Pancreas (tissue), 10 donors: ENCODE results near the gene AKAP6. TPM values are rescaled to one million over a fixed set of nuclear protein-coding genes. Genes with fewer than 3 reads are reported as not detected.
A peak's percentile ranks its signal among the peaks of the same experiment; 100 is the strongest.

Experiments
- ATAC-seq, 4 donors: fragments of 200-7000 bp; cut with Tn5 transposase; one replicate each; pipeline versions ENCODE4 v1.8.0 to v1.9.1; 2020; ENCODE audit warnings: mild to moderate bottlenecking in 4 of 4, moderate library complexity in 4 of 4
- DNase-seq, 6 donors: peaks; one replicate each; pipeline ENCODE4 v3.0.0-alpha.2; 2020
- FAIRE-seq: peaks from 2 replicates; lab custom pipeline; 2012; peaks lifted over from hg19 to GRCh38; lab: Jason Lieb, UNC
- H3K27ac ChIP-seq, 4 donors: fragments of 200-600 bp; sonication (generic); 1 replicate in 3 of 4; 2 replicates in 1 of 4; pipeline versions ENCODE4 v1.5.0 to v1.8.0; 2020
- H3K27me3 ChIP-seq, 4 donors: fragments of 200-600 bp; one replicate each; pipeline ENCODE4 v1.8.0; 2021
- H3K36me3 ChIP-seq, 3 donors: fragments of 200-600 bp; sonication (generic) in 1 of 3; one replicate each; pipeline versions ENCODE4 v1.5.0 to v1.8.0; 2020 to 2021
- H3K4me1 ChIP-seq, 3 donors: fragments of 200-600 bp; one replicate each; pipeline ENCODE4 v1.8.0; 2021
- H3K4me3 ChIP-seq, 4 donors: fragments of 200-600 bp; sonication (generic) in 2 of 4; one replicate each; pipeline versions ENCODE4 v1.5.0 to v1.8.0; 2020 to 2021
- H3K9me3 ChIP-seq, 4 donors: fragments of 200-600 bp; one replicate each; pipeline ENCODE4 v1.8.0; 2021
- WGBS, 2 donors: extraction: QIAGEN DNeasy Blood & Tissue Kit; methylation state at CpG; one replicate each; pipeline ENCODE4 v1.1.7; 2013; 5-methylcytosine and 5-hydroxymethylcytosine counted together
- intact Hi-C, 3 donors: fragments of 100-400 bp; cut with DNase I; formaldehyde crosslinking; loops; one replicate each; pipeline versions ENCODE4 v1.11.1 to v1.14.2; 2022
- polyA plus RNA-seq, 2 donors: library from polyadenylated mRNA; stranded (reverse); fragments of 200-250 nt; gene quantifications; one replicate each; pipeline ENCODE4 v1.2.3, GENCODE V29; 2013
- total RNA-seq, 6 donors: library from RNA; stranded (reverse); fragmentation: NEBNext Ultra II Directional in 4 of 6; extraction: Animal tissue kit (Norgen Biotek cat#: 25700) in 4 of 6; gene quantifications; one replicate each; pipeline versions ENCODE4 v1.2.1 to v1.2.4, GENCODE V29; 2021 to 2023
- TF ChIP-seq, protein P1 (sequence below), 4 donors: fragments of 200-600 bp; sonication (generic) in 3 of 4; IDR thresholded peaks; one replicate each; pipeline versions ENCODE4 v1.5.0 to v1.8.0; 2021; ENCODE audit warnings: antibody characterized with exemption in 4 of 4
- donor health status: healthy with polysubstance abuse.
- donor health status: DM: no; HTN: no; CAD: no; lungs with moderate emphysema.
- donor health status: DM: no; HTN: no; CAD: no.
- donor health status: control.
- donor health status: control.
- donor health status: Bipolar disorder and iron deficiency.
- donor health status: DM: yes; HTN: yes; CAD: no.
- donor health status: DM: no; HTN: no; CAD: no.
- donor health status: DM: no; HTN: no; CAD: no.
- donor health status: DM: yes; HTN: yes; CAD: no.

Gene AKAP6
- total and polyA plus RNA-seq, 8 donors: 0.34 to 2.2 (median 1.8) TPM

DNA sequence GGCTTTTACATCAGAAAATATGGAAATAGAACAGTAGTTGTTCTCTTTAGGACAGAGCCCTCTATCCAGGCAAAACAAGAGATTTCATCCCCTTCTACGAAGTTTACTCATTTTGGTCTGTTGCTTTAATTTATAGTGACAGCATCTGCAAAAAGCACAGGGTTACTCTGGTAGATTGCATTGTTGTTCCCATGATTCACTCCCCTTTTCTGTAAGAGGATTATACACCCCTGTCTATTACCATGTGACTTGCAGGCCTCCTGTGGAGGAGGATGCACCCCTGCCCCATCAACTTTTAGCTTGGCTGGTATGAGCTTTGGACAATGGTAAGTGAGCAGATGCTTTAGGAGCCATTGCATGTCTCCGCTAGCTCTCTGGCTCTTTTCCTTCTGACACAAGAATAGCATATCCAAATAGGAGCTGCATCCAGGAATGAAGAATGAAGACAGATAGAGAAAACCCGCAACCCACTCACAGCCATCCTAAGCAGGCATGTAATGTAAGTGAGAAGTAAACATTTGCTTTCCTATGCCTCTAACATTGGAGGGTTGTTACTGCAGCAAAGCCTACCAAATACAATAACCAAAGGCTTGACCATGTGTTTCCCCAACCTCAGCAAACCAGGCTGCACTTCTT, 304.2 kb downstream of the AKAP6 start:
- FAIRE-seq: no peak
- 92 to 97% methylated on average over 3 of the region's 3 CpGs for WGBS, 2 donors
- no peak for DNase-seq
- Histone ChIP-seq H3K4me3 (no peak overlapping the region), H3K4me1 (peaks cover 7 to 18% (median 13%) of the 10 kb centered on the region in 3 donors), H3K9me3 (no peaks in the 10 kb centered on the region), H3K36me3 (no peaks in the 10 kb centered on the region), H3K27ac (no peak overlapping the region), H3K27me3 (no peaks in the 10 kb centered on the region)
- intact Hi-C loops: no loop called here
- ATAC-seq: no peak
- TF ChIP-seq, protein P1, sequence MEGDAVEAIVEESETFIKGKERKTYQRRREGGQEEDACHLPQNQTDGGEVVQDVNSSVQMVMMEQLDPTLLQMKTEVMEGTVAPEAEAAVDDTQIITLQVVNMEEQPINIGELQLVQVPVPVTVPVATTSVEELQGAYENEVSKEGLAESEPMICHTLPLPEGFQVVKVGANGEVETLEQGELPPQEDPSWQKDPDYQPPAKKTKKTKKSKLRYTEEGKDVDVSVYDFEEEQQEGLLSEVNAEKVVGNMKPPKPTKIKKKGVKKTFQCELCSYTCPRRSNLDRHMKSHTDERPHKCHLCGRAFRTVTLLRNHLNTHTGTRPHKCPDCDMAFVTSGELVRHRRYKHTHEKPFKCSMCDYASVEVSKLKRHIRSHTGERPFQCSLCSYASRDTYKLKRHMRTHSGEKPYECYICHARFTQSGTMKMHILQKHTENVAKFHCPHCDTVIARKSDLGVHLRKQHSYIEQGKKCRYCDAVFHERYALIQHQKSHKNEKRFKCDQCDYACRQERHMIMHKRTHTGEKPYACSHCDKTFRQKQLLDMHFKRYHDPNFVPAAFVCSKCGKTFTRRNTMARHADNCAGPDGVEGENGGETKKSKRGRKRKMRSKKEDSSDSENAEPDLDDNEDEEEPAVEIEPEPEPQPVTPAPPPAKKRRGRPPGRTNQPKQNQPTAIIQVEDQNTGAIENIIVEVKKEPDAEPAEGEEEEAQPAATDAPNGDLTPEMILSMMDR (IDR thresholded peaks at IDR 0.05): no peak

DNA sequence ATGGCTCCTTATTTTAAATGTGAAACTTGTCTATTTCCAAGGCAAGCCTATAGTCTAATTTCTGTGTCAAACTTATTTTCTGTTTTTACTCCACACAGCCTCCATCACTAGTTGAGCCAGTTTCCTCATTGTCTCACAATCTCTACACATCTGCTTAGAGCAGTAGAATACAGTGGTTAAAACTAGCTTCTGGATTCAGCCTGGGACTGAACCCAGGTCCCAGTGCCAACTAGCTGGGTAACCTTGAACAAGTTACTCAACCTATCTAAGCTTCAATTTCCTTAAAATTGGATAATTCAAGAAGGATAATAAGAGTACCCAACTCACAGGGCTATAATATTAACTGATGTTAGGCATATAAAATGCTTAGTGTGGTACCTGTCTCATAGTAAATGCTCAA, 304.8 kb downstream of the AKAP6 start:
- Histone ChIP-seq H3K4me3 (no peak overlapping the region), H3K27me3 (no peaks in the 10 kb centered on the region), H3K4me1 (peaks cover 7 to 18% (median 13%) of the 10 kb centered on the region in 3 donors), H3K27ac (no peak overlapping the region), H3K36me3 (no peaks in the 10 kb centered on the region), H3K9me3 (no peaks in the 10 kb centered on the region)
- DNase-seq (no peak), ATAC-seq (peak in 1 of 4 donors; percentile 26), FAIRE-seq (no peak)
- TF ChIP-seq, protein P1 (IDR thresholded peaks at IDR 0.05): no peak
- intact Hi-C loops: no loop called here

DNA sequence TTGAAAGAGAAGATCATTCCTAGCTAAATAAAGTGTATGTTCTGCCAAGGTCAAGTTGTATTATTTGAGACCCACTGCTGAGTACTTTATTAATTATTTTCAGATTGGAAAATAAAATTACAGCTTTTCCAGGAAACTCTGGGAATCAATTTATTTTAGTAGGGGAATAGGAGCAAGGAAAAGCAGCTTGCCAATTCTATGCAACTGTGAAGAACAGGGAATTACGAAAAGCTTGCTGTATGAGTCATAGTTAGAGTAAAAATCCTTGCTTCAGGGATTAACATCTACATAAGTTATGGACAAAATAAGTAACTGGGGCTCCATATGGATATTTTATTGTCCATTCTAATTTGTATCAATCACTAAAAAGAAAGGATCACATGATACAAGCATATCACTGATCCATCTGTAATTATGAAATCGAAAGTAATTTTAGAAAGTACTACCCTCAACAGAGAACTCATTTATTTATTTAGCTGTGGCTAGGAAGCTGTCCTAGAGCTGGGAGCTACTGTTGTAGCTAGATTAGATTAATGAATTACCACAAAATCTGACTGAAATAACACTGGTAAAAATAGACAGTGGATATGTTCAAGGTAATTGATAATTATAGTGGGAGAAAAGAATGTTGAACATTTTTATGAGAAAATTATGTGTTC, 306.1 kb downstream of the AKAP6 start:
- 1 to 3% methylated on average over 2 of the region's 2 CpGs for WGBS, 2 donors
- Histone ChIP-seq H3K27ac (peak overlapping the region in 3 of 4 donors; percentile 40 to 59 (median 53)), H3K4me3 (peak overlapping the region in 1 of 4 donors; percentile 9)

DNA sequence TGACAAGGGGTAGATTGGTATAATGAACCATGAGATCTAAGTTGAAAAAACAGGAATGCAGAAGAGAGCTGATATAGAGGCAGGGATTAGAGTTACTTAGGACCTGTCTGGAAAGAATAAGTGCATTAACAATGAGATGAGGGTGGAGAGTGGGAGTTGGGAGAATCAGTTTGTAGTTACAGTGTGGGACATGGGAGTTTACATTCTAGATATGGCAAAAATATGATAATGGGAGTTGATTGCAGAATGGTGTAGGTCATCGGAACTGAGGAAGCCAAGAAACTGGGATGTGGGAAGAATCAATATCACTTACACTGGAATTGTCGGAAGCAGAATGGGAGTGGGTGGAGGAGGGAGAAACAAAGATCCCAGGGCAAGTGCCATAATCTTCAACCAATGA, 308.5 kb downstream of the AKAP6 start:
- Histone ChIP-seq H3K4me1 (peaks cover 7 to 18% (median 15%) of the 10 kb centered on the region in 3 donors), H3K36me3 (no peaks in the 10 kb centered on the region), H3K9me3 (no peaks in the 10 kb centered on the region), H3K27ac (no peak overlapping the region), H3K27me3 (no peaks in the 10 kb centered on the region), H3K4me3 (no peak overlapping the region)
- WGBS, 2 donors: 85 to 93% methylated on average over 2 of the region's 2 CpGs
- DNase-seq: no peak
- intact Hi-C loops: no loop called here
- TF ChIP-seq, protein P1 (IDR thresholded peaks at IDR 0.05): no peak
- no peak for ATAC-seq
- FAIRE-seq: no peak

More for the DNA sequence above, 306.1 kb downstream of the AKAP6 start:
- TF ChIP-seq, protein P1 (IDR thresholded peaks at IDR 0.05): no peak
- intact Hi-C loops: no loop called here
- Histone ChIP-seq H3K27me3 (no peaks in the 10 kb centered on the region), H3K36me3 (no peaks in the 10 kb centered on the region), H3K4me1 (peaks cover 7 to 18% (median 13%) of the 10 kb centered on the region in 3 donors), H3K9me3 (no peaks in the 10 kb centered on the region)
- DNase-seq: no peak
- peak; percentile 85 to 93 (median 91) for ATAC-seq
- FAIRE-seq: no peak

DNA sequence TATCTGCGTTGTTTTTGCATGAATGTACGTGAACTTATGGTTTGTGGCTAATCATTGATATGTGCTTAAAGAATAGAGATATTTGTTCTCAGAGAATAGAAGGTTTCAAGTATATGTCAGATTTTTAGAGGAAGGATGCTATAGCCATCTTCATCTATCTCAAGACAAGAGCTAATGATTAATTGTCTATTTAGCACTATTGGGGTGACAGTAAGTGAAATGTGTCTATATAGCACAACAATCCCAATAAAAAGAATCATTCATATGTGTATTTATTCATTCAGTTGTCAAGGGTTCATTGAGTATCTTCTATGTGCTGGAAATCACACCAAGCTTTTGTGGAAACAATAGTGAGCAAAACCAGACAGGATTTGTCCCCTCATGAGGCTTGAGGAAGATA, 310.1 kb downstream of the AKAP6 start:
- no peak overlapping the region for H3K27ac ChIP-seq
- WGBS, 2 donors: 92 to 99% methylated on average over 2 of the region's 2 CpGs
- no peak for ATAC-seq
- no peak overlapping the region for H3K4me3 ChIP-seq
- no peak for DNase-seq
- H3K9me3 ChIP-seq: no peaks in the 10 kb centered on the region
- intact Hi-C loops: no loop called here
- peaks cover 7 to 18% (median 15%) of the 10 kb centered on the region in 3 donors for H3K4me1 ChIP-seq
- no peaks in the 10 kb centered on the region for H3K27me3 ChIP-seq
- TF ChIP-seq, protein P1 (IDR thresholded peaks at IDR 0.05): no peak
- H3K36me3 ChIP-seq: no peaks in the 10 kb centered on the region
- no peak for FAIRE-seq
